IPS-20b (cell line): Measurements from ENCODE around the gene AQP3.
"Not testable (repeated sequence)": the region's sequence is repeated elsewhere in the genome, so short reads cannot be mapped to it uniquely, and the experiment has no call there.

Experiments
- H3K27ac ChIP-seq: one replicate; pipeline ENCODE4 v1.5.1; 2013; ENCODE audit warnings: low read length
- H3K27me3 ChIP-seq: 2 replicates; pipeline ENCODE4 v1.6.1; 2013; ENCODE audit warnings: mild to moderate bottlenecking, low read length, inconsistent platforms; ENCODE audit not compliant: insufficient read depth
- H3K36me3 ChIP-seq: 2 replicates; pipeline ENCODE4 v1.6.1; 2013; ENCODE audit warnings: low read depth, mild to moderate bottlenecking, inconsistent platforms, low read length, moderate library complexity; ENCODE audit not compliant: insufficient read depth
- H3K4me1 ChIP-seq: 2 replicates; pipeline ENCODE4 v1.6.1; 2013; ENCODE audit warnings: mild to moderate bottlenecking, control low read depth, inconsistent platforms, low read length, moderate library complexity; ENCODE audit not compliant: insufficient read depth
- H3K4me3 ChIP-seq: 2 replicates; pipeline ENCODE4 v1.5.1; 2013; ENCODE audit warnings: mild to moderate bottlenecking, low read length, inconsistent platforms
- H3K9ac ChIP-seq: 2 replicates; pipeline ENCODE4 v1.6.1; 2013; ENCODE audit warnings: low read depth, mild to moderate bottlenecking, inconsistent platforms, low read length, moderate library complexity
- H3K9me3 ChIP-seq: 2 replicates; pipeline ENCODE4 v1.6.1; 2013; ENCODE audit warnings: mild to moderate bottlenecking, low read depth, low read length, inconsistent platforms; ENCODE audit not compliant: insufficient read depth

AQP3 gene

DNA sequence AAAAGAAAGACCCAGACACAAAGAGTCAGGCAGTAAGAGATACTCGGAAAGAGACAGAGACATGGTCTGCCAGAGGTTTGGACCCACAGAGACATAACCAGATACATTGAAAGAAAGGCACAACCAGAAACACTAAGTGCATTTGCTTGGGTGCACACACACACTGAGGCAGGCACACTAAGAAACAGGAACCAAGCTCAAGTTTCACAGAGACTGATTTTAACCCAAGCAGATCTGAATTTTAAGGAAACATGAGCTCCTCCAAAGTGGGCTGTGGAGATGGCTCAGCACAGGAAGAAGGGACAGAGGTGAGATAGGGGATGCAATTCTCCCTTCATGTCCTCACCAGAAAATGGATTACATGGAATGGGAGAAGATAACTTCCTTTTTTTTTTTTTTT is 9.5 kb downstream of the AQP3 start:
- Histone ChIP-seq H3K27me3 (no peaks in the 10 kb centered on the region), H3K9me3 (no peaks in the 10 kb centered on the region), H3K27ac (no peak overlapping the region), H3K9ac (no peak overlapping the region), H3K4me3 (no peak overlapping the region), H3K36me3 (no peaks in the 10 kb centered on the region), H3K4me1 (no peaks in the 10 kb centered on the region)

DNA sequence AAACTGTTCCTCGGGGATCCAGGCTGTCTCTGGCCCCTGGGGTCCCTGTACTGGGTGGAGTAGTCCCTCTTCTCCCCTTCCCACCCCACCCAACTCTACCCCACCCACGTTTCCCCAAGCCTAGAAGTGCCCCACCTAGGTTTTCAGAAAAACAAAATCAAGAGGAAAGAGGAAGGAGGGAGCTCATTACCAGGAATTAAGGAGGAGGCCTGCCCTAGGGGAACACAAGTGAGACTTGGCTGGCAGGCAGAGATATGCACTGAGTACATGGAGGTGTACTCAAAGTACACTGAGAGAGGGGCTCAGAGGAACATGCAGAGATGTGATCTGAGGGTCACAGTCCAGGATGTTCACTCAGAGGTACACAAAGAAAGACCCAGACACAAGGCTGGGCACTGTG is 10.2 kb downstream of the AQP3 start:
- no peaks in the 10 kb centered on the region for H3K36me3 ChIP-seq
- H3K4me1 ChIP-seq = no peaks in the 10 kb centered on the region

DNA sequence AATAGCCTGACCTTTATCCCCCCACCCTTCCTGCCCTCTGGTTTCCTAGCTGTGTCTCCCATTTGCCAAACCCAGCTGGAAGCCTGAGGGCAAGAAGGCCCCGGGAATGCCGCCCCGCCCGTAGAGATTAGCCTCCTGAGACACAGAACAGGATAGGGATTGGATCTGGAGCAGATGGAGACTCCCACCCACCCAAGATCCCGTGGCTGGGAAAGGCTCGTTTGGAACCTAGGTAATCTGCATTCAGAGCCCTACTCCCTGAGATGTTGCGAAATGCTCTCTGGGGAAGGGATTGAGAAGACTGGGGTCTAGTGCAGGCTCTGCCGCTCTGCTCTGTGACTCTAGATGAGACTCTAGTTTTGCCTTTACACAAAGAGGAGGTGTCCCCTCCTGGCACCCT is 10.9 kb downstream of the AQP3 start:
- Histone ChIP-seq H3K27ac (no peak overlapping the region), H3K27me3 (no peaks in the 10 kb centered on the region), H3K9ac (no peak overlapping the region), H3K4me3 (no peak overlapping the region), H3K36me3 (no peaks in the 10 kb centered on the region), H3K9me3 (no peaks in the 10 kb centered on the region), H3K4me1 (no peaks in the 10 kb centered on the region)

More for the DNA sequence above, 10.2 kb downstream of the AQP3 start:
- Histone ChIP-seq H3K27ac (no peak overlapping the region), H3K27me3 (no peaks in the 10 kb centered on the region), H3K9ac (no peak overlapping the region), H3K9me3 (no peaks in the 10 kb centered on the region), H3K4me3 (no peak overlapping the region)

DNA sequence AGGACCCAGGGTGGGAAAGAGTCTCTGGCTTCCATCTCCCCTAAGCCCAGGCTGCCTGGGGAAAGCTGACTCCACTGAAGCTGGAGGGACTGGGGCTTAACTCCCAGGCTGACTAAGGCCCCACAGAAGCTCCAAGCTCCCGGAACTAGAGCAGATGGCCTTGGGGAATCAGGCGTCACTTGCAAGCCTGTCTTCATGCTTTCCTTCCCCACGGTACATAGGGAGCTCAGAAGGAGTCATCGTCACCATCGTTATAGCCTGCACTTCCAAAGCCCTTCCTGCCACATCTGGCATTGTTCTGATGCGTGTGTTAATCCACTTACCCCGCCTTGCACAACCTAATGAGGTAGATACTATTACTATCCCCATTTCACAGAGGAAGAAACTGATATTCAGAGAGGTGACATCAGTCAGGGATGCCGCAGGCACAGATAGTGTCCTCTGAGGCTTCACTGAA is 11.5 kb downstream of the AQP3 start:
- no peak overlapping the region for H3K4me3 ChIP-seq
- no peak overlapping the region for H3K27ac ChIP-seq
- H3K9me3 ChIP-seq = no peaks in the 10 kb centered on the region
- H3K4me1 ChIP-seq = no peaks in the 10 kb centered on the region
- H3K36me3 ChIP-seq = no peaks in the 10 kb centered on the region
- H3K9ac ChIP-seq = no peak overlapping the region
- H3K27me3 ChIP-seq = no peaks in the 10 kb centered on the region

DNA sequence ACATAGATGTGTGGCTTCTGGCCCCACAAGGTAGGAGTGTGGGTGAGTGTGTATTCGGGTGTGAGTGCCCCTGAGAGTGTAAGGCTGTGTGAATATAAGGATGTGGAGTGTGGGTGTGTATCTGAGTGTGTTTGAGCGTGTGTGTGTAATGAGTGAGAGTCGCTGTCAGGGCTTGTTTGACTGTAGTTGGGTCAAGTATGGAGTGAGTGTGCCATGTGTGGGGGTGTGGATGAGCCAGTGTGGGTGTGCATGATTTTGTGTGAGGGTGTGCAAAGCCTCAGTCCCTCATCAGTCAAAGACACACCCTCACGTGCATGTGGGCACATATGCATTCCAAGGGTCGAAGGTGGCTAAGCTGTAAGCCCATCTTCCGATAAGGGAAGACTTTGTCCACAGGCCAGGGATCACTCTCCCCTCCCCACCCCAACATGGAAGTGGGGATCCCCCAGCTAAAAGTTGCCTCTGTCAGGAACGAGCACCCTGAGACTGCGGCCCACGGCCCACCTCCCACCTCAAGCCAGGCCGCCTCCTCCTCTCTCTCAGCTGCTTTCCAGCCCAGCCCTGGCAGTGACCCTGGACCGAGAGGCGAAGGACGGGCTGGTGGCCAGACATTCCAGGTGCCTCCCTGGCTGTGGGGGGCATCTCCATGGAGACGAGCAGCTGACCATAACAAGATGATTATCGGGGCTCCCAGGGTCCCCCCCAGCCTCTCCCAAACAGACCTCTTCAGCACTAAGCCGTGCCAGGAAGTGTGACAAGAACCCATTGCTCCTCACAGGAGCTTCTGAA is 12.9 kb downstream of the AQP3 start:
- Histone ChIP-seq H3K36me3 (no peaks in the 10 kb centered on the region), H3K4me1 (no peaks in the 10 kb centered on the region), H3K9me3 (no peaks in the 10 kb centered on the region), H3K27ac (no peak overlapping the region), H3K9ac (no peak overlapping the region), H3K27me3 (no peaks in the 10 kb centered on the region), H3K4me3 (no peak overlapping the region)

DNA sequence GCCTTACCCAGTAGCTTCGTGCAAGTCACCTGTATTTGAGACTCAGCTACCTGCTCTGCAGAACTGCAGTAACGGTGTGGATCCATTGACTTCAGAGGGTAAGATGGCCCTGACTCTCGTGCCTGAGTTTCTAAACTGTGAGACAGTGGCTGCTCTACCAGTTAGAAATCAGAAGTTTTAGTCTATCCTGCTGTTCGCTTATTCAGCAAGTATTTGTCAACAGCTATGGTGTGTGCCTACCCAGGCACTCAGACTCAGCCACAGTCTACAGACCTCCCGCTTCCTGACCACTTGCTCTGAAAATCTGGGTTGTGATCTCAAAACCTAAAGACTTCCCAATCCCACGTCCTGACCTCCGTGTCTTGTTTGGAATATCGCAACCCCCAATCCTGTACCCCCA is 13.5 kb downstream of the AQP3 start:
- Histone ChIP-seq H3K4me3 (no peak overlapping the region), H3K9me3 (no peaks in the 10 kb centered on the region), H3K9ac (no peak overlapping the region), H3K27me3 (no peaks in the 10 kb centered on the region), H3K27ac (no peak overlapping the region), H3K4me1 (no peaks in the 10 kb centered on the region), H3K36me3 (no peaks in the 10 kb centered on the region)

DNA sequence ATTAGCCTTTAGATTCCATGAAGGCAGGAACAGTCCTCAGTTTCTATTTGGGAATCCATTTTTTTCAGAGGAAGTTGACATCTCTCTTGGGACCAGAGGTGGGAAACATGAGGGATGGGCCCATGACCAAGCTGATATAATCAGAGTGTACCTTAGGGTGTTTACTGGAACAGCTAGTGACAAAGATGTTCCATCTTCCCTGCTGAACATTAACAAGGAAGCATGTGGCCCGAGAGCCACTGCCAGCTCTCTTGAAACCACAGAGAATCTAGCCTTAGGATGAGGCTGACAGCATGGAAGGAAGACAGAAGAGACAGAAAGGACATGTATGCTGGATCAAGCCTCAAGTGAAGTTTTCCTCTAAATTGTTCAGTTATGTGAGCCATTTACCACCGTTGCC is 16.0 kb downstream of the AQP3 start:
- Histone ChIP-seq H3K36me3 (no peaks in the 10 kb centered on the region), H3K4me3 (no peak overlapping the region), H3K27ac (no peak overlapping the region), H3K4me1 (no peaks in the 10 kb centered on the region), H3K9me3 (no peaks in the 10 kb centered on the region), H3K9ac (no peak overlapping the region), H3K27me3 (no peaks in the 10 kb centered on the region)

DNA sequence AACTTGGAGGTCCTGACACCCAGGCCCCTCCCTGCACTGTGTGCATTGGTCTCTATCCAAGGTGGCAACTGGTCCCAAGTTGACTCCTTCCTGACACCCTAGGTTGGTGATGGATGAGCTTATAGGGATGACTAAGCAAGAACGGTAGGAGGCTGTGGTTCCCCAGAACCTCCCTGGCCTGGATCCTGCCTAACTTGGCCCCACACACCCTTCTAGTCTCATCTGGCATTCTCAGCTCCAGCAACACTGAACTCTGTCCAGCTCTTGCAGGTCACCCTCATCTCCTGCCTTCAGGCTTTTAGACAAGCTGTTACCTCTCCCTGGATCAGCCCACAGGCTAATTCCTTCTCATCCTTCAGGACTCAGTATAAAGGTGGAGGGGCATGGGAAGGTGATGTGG is 16.5 kb downstream of the AQP3 start:
- Histone ChIP-seq H3K27me3 (no peaks in the 10 kb centered on the region), H3K9ac (no peak overlapping the region), H3K27ac (no peak overlapping the region), H3K4me1 (no peaks in the 10 kb centered on the region), H3K4me3 (no peak overlapping the region), H3K9me3 (no peaks in the 10 kb centered on the region), H3K36me3 (no peaks in the 10 kb centered on the region)

DNA sequence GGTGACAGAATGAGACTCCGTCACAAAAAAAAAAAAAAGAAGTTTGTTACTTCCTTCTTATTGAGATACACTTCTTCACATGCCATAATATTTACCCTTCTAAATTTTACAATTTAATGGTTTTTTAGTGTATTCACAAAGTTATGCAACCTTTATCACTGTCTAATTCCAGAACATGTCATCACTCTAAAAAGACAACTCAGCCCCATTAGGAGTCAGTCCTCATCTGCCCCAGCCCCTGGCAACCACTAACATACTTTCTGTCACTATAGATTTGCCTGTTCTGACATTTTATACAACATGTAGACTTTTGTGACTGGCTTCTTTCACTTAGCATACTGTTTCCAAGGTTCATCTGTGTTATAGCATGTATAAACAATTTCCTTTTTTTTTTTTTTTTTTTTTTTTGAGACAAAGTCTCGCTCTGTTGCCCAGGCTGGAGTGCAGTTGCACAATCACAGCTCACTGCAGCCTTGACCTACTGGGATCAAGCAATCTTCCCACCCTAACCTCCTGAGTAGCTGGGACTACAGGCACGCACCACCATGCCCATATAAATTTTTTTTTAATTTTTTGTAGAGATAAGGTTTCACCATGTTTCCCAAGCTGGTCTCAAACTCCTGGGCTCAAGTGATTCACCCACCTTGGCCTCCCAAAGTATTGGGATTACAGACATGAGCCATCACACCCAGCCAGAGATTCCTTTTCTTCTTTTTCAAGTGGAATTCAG is 18.0 kb downstream of the AQP3 start:
- H3K27ac ChIP-seq = no peak overlapping the region
- H3K27me3 ChIP-seq = no peaks in the 10 kb centered on the region
- H3K9me3 ChIP-seq = no peaks in the 10 kb centered on the region
- H3K9ac ChIP-seq = no peak overlapping the region
- H3K4me3 ChIP-seq = no peak overlapping the region
- no peaks in the 10 kb centered on the region for H3K36me3 ChIP-seq
- H3K4me1 ChIP-seq = no peaks in the 10 kb centered on the region

DNA sequence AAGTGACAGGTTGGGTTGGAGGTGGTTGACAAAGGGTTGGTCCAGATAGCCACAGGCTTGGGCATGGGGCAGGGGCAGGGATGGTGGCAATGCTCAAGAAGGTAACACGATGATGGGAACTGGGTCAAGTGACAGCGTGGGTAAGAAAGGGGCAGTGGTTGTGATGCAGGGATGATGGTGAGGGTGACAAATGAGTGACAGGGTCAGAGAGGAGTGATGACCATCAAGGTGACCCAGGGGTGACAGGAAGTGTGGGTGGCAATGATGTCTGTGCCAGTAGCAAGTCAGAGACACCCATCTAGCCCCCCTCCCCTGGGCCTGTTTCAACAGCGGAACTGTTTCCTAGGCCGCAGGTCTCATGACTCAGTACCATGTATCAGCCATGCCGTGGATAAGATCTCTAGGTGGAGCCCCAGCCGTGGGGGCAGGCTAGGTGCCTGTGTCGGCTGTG is 20.5 kb downstream of the AQP3 start:
- Histone ChIP-seq H3K4me3 (no peak overlapping the region), H3K27ac (no peak overlapping the region)

DNA sequence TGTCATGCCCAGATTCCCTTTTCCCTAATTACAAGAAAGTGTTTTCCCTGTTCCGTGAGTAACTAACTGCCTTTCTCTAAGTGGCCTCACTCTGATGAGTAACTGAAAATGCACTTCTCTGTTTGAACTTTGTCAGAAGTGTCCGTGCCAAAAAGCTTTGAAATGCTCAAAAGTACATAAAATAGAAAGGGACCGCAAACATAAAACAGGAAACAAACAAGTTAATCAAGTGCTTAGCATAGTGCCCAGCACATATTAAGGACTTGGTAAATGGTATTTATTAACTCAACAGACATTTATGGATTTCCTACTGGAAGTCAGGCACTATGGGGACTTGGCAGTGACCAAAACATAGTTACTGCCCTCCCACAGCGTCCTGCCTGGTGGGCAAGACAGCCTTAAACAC is 22.3 kb downstream of the AQP3 start:
- no peak overlapping the region for H3K4me3 ChIP-seq
- no peak overlapping the region for H3K9ac ChIP-seq
- H3K27ac ChIP-seq = no peak overlapping the region

More for the DNA sequence above, 20.5 kb downstream of the AQP3 start:
- Histone ChIP-seq H3K36me3 (no peaks in the 10 kb centered on the region), H3K4me1 (no peaks in the 10 kb centered on the region), H3K9me3 (no peaks in the 10 kb centered on the region), H3K27me3 (no peaks in the 10 kb centered on the region), H3K9ac (no peak overlapping the region)

DNA sequence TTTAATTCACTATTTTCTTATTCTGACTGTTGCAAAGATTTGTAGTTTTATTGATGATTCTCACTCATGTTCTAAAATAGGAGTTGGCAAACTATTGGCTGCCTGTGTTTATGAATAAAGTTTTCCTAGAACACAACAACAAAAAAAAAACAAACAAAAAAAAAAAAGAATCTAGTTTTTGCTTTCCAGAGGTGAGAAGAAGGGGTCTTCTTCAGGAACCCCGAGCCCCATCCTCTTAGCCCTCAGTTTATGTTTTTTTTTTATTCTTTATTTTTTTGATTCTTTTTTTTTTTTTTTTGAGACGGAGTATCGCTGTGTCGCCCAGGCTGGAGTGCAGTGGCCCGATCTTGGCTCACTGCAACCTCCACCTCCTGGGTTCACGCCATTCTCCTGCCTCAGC is 22.9 kb downstream of the AQP3 start:
- H3K9me3 ChIP-seq, H3K36me3 ChIP-seq, H3K4me3 ChIP-seq, H3K9ac ChIP-seq, H3K27ac ChIP-seq, H3K4me1 ChIP-seq, H3K27me3 ChIP-seq: not testable (repeated sequence)

More for the DNA sequence above, 22.3 kb downstream of the AQP3 start:
- Histone ChIP-seq H3K27me3 (no peaks in the 10 kb centered on the region), H3K9me3 (no peaks in the 10 kb centered on the region), H3K36me3 (no peaks in the 10 kb centered on the region), H3K4me1 (no peaks in the 10 kb centered on the region)
